Activated CD8-positive, alpha-beta memory T cell treated with anti-CD3 and anti-CD28 coated beads for 1 hour (primary cell): ENCODE data around the gene IER5L.
"Not testable (repeated sequence)": the region's sequence is repeated elsewhere in the genome, so short reads cannot be mapped to it uniquely, and the experiment has no call there.

ENCODE experiments used
- DNase-seq, 2 donors: peaks; one replicate each; pipeline ENCODE4 v3.0.0-alpha.2; 2020; ENCODE audit warnings: low read depth in 1 of 2; ENCODE audit errors: extremely low read depth in 1 of 2

The IER5L gene

DNA sequence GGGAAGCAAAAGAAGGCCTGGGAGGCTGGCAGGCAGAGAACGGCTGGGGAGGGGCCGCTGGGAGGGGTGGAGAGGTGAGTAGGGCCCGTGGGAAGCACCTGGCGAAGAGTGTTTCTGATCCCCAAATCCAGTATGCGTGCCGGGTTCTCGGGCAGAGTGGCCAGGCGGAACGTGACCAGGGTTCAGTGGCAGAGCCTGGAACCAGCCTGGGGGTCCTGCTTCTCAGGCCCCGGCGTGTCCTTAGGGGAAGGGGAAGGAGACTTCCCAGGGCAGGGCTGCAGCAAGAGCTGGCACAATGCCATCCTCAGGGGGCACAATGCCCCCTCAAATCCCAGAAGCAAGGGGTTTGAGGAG, 25.5 kb upstream of the IER5L start:
- DNase-seq, result no peak

GRCh38 chr9:129202613-129203555, 24.8 kb upstream of the IER5L start:
- DNase-seq, result peak; percentile 78 to 88

GRCh38 chr9:129201866-129202265, 23.8 kb upstream of the IER5L start:
- no peak for DNase-seq

GRCh38 chr9:129201289-129201688, 23.2 kb upstream of the IER5L start:
- DNase-seq, result no peak

DNA sequence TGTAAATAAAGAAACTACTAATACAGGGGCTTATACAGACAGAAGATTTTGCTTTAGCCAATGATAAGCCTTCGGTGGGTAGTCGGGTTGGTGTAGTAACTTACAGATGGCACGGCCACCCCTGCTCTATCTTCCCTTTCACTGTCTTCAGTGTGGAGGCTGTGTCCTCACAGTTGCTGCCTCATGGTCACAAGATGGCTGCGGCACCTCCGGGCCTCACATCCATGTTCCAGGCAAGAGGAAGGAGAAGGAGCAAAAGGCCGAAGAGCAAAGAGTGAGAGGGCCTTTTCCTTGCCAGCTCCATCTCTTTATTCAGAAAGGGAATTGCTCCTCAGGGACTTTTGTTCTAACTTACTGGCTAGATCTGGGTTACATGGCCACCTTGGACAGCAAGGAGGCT, 22.2 kb upstream of the IER5L start:
- DNase-seq, result no peak

- DNase-seq, result no peak
Measured at GRCh38 chr9:129199044-129199435, 21.0 kb upstream of the IER5L start.

DNA sequence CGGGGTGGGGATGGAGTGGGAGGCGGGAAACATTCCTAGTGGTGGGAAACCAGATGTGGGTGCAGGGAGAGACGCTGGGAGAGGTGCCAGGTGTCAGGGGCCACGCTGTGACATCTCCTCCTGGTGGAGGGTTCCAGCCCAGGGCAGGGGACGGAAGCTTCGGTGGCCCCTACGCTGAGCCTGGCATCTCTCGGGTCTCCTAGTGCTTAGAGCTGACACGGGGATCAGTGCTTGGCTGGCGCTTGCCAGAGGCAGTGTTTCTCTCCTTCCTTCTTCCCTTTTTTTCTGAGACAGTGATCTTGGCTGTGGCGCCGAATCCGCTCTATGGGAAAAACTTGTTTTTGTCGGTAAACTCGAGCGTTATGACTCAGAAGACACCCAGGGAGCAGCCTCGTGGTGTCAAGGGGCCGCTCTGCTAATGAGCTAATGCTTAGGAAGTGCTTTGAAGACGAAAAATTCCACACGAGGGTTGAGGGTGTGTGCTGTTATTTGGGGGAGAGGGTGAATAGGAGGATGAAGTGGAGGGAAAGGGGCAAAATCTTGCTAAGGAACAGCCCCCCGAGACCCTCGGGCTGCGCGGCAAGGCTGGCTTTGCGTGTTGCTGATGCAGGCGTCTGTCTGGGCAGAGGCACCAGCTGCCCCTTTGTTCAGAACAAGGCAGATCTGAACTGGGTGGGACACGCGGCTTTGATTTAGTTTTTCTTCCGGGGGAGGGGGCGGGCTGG, 20.4 kb upstream of the IER5L start:
- no peak for DNase-seq

DNA sequence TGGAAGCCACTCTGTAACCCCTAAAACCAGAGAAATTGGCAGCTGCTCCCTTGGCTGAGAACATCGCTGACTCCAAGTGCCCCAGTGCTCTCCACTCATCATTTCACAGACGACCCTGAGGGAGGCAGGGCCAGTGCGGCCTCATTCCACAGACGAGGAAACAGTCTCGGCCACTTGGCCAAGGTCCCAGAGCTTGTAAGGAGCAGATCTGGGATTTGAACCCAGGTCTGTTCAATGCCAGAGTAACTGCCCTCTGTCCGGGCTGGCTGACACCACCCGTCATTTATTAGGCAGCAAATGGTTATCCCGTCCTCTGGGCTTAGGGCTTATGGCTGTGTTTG, 19.9 kb upstream of the IER5L start:
- no peak for DNase-seq

GRCh38 chr9:129197045-129197444, 19.0 kb upstream of the IER5L start:
- not testable (repeated sequence) for DNase-seq

DNA sequence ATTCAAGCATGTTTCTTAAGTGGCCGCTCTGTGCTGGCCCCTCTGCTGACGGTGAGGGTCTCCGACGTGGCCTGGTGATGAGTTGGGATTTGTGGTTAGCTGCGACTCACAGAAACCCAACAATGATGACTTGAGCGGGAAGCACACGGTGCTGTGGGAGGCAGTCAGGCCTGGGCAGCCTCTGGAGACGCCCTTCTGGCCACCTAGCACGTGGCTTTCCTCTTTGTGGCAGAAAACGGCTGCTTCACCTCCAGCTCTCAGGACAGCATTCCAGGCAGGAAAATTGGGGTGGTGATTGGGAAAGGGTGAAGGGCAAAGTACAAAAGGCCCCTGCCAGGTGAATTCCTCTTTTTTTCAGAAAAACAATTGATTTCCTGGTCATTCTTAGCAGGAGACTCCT, 17.5 kb upstream of the IER5L start:
- DNase-seq, result no peak

DNA sequence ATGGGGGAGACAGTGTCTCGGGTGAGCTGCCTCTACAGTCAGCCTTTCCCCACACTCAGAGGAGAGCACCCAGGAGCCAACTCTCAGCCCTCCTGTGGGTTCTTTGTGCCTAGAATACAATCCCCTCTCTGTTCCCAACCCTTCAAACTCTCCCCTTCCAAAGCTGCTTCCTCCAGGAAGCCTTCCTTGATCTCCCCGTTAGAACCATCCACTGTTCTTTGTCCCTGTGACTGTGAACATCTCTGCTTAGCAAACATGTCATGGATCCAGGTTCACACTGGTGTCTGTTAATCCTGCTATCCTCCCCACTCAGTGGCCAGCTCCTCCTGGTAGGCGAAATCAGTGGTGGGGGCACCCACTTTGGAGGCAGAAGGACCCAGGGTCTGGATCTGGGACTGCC, 16.2 kb upstream of the IER5L start:
- DNase-seq, result no peak

GRCh38 chr9:129193655-129194054, 15.6 kb upstream of the IER5L start:
- no peak for DNase-seq

GRCh38 chr9:129191234-129191633, 13.2 kb upstream of the IER5L start:
- DNase-seq, result no peak

DNA sequence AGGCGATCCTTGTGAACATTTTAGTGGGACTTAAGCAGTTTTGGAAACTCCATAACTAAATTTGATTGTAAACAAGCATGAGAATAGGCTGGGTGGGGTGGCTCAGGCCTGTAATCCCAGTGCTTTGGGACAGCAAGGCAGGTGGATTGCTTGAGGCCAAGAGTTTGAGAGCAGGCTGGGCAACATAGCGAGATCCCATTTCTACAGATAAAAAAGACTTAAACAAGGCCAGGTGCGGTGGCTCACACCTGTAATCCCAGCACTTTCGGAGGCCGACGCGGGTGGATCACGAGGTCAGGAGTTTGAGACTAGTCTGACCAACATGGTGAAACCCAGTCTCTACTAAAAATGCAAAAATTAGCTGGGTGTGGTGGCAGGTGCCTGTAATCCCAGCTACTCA, 11.9 kb upstream of the IER5L start:
- not testable (repeated sequence) for DNase-seq

DNA sequence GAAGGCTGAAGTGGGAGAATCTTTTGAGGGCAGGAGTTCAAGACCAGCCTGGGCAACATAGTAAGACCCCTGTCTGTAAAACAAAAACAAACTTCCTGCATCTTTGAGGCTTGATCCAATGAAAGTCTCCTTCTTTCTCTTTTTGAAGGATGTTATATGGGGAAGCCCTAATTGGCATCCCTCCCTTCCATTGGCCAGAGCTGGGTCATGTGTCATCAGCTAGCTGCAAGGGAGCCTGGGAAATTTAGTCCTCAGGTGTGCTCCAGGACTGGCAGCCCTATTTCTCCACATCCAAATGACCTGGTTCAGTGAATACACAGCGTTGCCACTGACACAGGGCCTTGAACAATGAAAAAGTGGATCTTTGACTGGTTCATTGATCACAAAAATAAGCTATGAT, 9.0 kb upstream of the IER5L start:
- DNase-seq, result no peak

GRCh38 chr9:129185991-129186390, 7.9 kb upstream of the IER5L start:
- DNase-seq, result no peak

- no peak for DNase-seq
Measured at GRCh38 chr9:129185402-129185801, 7.3 kb upstream of the IER5L start.

DNA sequence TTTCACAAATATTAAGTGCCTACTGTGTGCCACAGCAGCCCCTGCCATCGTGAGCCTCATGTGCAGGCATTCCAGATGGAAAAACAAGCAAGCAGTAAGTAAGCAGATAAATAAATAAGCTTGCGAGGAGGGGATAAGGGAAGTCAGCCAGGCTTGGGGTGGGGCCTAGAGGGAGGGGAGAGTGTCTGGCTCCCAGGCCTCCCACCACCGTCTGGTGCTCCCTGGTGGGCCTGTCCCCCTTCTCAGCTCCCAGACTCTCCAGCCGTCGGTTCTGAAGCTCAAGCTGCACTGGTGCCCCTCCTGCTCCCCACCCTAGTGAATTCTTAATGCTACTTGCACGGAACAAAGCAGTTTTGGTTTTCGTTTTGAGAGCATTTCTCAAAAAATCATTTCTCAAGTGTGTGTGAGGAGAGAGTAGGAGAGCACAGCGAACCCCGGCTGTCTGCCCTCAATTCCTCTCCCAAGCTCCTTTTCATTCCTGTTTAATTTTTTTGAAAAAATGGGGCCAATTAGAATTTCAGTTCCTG, 6.6 kb upstream of the IER5L start:
- no peak for DNase-seq

DNA sequence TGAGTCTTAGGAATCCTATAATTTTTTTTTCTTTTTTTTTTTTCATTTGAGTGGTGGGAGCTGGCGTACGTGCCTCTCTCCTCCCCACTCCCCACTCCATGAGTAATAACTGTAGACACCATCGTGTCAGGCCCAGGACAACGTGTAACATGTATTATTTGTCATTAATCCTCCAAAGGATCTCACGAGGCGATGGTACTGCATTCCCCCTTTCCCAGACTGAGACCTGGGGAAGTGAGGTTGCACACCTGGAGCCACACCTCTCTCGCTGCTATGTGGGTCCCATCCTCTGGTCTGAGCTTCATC, 6.1 kb upstream of the IER5L start:
- DNase-seq, result no peak

- no peak for DNase-seq
Measured at GRCh38 chr9:129183495-129184218, 5.6 kb upstream of the IER5L start.

DNA sequence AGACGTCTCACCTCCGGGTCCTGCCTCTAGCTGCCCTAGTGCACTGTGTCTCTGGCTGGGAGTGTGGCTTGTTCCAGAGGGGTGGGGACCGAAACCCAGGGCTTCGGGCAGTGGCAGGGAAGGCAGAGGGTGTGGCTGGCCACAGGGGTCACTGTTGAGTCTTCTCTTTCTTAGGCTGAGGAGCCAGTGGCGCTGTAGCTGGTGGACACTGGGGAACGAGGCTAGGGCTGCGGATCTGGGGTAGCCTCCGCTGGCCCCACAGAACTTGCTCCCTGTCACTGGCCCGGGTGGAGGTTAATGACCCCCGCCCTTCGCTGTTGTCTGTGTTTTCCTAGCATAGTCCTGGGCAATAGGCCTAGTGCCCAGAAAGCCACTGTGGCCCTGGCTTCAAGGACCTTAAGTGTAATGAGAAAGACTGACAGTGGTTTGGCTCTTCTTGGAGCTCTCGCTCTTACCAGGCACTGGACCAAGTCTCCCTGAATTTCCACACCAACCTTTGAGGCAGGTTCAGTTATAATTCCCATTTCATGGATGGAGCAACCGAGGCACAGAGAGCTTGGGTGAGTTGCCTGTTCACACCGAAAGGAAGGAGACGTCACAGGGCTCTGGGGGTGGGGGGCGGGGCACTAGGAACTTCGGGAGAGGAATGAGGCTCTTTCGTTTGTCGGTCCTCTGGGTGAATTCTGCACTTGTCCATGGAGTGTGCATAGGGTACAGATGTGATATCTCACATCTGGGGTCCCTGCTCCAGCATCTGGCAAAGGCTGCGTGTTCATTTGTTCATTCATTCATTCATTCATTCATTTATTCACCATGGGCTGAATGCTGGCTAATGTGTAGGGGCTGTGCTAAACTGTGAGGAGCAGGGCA, 4.8 kb upstream of the IER5L start:
- DNase-seq, result no peak
